ENCODE results near the gene RXRB. TPM values are rescaled to one million over a fixed set of nuclear protein-coding genes. Genes with fewer than 3 reads are reported as not detected.

The RXRB gene
- total and polyA plus RNA-seq, 2 of the 8 experiments (the other 6 are each of a cell fraction or from before 2014, with no cell fraction given) = 13.0 to 18.1 TPM

DNA sequence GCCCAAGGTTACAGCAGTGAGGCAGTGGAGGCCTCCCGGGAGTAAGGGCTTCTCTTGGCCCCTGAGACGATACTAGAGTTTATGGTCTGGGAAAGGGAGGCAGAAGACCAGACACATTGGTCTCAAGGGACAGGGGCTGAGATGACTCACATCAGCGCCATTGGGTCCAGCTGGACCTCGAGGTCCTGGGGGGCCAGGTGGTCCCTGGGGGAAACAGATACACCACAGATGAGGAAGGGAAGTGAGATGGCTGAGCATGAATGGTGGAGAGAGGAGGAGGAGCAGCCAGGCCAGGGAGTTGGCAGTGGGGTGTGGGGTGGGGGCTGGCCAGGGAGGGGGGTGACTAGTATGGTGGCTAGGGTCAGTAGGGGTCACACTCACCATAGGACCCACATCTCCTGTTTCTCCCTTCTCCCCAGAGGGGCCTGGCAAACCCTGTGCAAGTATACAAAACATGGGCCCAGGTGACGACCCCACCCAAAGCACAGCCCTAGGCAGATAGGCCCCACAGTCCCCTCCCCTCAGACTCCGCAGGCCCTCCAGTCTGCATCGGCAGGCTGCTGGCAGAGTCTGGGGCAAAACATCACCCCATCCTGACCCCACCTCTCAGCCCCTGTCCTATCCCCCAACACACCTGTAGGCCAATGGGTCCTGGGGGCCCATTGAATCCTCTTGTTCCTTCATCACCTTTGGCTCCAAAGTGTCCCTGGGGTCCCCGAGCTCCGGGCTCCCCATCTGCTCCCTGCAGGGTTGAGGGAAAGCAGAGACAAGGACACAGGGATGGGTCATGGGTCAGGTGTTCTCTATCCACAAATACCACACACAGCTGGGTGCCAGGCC lies 30.1 kb downstream of the RXRB start (continued):
- TF ChIP-seq, protein P1, sequence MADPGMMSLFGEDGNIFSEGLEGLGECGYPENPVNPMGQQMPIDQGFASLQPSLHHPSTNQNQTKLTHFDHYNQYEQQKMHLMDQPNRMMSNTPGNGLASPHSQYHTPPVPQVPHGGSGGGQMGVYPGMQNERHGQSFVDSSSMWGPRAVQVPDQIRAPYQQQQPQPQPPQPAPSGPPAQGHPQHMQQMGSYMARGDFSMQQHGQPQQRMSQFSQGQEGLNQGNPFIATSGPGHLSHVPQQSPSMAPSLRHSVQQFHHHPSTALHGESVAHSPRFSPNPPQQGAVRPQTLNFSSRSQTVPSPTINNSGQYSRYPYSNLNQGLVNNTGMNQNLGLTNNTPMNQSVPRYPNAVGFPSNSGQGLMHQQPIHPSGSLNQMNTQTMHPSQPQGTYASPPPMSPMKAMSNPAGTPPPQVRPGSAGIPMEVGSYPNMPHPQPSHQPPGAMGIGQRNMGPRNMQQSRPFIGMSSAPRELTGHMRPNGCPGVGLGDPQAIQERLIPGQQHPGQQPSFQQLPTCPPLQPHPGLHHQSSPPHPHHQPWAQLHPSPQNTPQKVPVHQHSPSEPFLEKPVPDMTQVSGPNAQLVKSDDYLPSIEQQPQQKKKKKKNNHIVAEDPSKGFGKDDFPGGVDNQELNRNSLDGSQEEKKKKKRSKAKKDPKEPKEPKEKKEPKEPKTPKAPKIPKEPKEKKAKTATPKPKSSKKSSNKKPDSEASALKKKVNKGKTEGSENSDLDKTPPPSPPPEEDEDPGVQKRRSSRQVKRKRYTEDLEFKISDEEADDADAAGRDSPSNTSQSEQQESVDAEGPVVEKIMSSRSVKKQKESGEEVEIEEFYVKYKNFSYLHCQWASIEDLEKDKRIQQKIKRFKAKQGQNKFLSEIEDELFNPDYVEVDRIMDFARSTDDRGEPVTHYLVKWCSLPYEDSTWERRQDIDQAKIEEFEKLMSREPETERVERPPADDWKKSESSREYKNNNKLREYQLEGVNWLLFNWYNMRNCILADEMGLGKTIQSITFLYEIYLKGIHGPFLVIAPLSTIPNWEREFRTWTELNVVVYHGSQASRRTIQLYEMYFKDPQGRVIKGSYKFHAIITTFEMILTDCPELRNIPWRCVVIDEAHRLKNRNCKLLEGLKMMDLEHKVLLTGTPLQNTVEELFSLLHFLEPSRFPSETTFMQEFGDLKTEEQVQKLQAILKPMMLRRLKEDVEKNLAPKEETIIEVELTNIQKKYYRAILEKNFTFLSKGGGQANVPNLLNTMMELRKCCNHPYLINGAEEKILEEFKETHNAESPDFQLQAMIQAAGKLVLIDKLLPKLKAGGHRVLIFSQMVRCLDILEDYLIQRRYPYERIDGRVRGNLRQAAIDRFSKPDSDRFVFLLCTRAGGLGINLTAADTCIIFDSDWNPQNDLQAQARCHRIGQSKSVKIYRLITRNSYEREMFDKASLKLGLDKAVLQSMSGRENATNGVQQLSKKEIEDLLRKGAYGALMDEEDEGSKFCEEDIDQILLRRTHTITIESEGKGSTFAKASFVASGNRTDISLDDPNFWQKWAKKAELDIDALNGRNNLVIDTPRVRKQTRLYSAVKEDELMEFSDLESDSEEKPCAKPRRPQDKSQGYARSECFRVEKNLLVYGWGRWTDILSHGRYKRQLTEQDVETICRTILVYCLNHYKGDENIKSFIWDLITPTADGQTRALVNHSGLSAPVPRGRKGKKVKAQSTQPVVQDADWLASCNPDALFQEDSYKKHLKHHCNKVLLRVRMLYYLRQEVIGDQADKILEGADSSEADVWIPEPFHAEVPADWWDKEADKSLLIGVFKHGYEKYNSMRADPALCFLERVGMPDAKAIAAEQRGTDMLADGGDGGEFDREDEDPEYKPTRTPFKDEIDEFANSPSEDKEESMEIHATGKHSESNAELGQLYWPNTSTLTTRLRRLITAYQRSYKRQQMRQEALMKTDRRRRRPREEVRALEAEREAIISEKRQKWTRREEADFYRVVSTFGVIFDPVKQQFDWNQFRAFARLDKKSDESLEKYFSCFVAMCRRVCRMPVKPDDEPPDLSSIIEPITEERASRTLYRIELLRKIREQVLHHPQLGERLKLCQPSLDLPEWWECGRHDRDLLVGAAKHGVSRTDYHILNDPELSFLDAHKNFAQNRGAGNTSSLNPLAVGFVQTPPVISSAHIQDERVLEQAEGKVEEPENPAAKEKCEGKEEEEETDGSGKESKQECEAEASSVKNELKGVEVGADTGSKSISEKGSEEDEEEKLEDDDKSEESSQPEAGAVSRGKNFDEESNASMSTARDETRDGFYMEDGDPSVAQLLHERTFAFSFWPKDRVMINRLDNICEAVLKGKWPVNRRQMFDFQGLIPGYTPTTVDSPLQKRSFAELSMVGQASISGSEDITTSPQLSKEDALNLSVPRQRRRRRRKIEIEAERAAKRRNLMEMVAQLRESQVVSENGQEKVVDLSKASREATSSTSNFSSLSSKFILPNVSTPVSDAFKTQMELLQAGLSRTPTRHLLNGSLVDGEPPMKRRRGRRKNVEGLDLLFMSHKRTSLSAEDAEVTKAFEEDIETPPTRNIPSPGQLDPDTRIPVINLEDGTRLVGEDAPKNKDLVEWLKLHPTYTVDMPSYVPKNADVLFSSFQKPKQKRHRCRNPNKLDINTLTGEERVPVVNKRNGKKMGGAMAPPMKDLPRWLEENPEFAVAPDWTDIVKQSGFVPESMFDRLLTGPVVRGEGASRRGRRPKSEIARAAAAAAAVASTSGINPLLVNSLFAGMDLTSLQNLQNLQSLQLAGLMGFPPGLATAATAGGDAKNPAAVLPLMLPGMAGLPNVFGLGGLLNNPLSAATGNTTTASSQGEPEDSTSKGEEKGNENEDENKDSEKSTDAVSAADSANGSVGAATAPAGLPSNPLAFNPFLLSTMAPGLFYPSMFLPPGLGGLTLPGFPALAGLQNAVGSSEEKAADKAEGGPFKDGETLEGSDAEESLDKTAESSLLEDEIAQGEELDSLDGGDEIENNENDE (IDR thresholded peaks at IDR 0.05; ENCODE audit: insufficient replicate concordance, low read length) = no peak
- TF ChIP-seq GABPA (IDR thresholded peaks at IDR 0.05; ENCODE audit: borderline replicate concordance, insufficient read depth, low read length) = no peak
- TF ChIP-seq EP300 (IDR thresholded peaks at IDR 0.05; ENCODE audit: borderline replicate concordance in 1 of 2, low read depth in 2 of 2, low read length in 2 of 2) = no peak

Data from H1 (cell line).